Stomach smooth muscle (tissue), 2 donors: ENCODE data around the gene SLC26A3.

Experiments
- H3K27ac ChIP-seq: one replicate; pipeline ENCODE4 v1.7.0; 2013; ENCODE audit warnings: mild to moderate bottlenecking, low read length, inconsistent platforms
- H3K27me3 ChIP-seq, 2 donors: one replicate each; pipeline ENCODE4 v1.7.0; 2013; ENCODE audit warnings: low read length in 2 of 2; ENCODE audit not compliant: insufficient read depth in 2 of 2, control insufficient read depth in 1 of 2
- H3K36me3 ChIP-seq, 2 donors: one replicate each; pipeline ENCODE4 v1.7.0; 2013; ENCODE audit warnings: low read length in 2 of 2; ENCODE audit not compliant: control insufficient read depth in 2 of 2, insufficient read depth in 2 of 2
- H3K4me1 ChIP-seq: one replicate; pipeline ENCODE4 v1.7.0; 2013; ENCODE audit warnings: low read length; ENCODE audit not compliant: control insufficient read depth, insufficient read depth
- H3K4me3 ChIP-seq, 2 donors: one replicate each; pipeline ENCODE4 v1.7.0; 2013; ENCODE audit warnings: low read length in 2 of 2
- H3K9ac ChIP-seq, 2 donors: one replicate each; pipeline ENCODE4 v1.7.0; 2013; ENCODE audit warnings: low read length in 2 of 2, mild to moderate bottlenecking in 1 of 2
- H3K9me3 ChIP-seq, 2 donors: one replicate each; pipeline ENCODE4 v1.7.0; 2013; ENCODE audit warnings: low read length in 2 of 2; ENCODE audit not compliant: control insufficient read depth in 2 of 2
- donor health status: healthy.
- donor health status: Pancreatic carcinoma.

The SLC26A3 gene

GRCh38 chr7:107721286-107721685 lies 81.7 kb downstream of the SLC26A3 start:
- Histone ChIP-seq H3K9me3 (no peaks in the 10 kb centered on the region), H3K9ac (no peak overlapping the region), H3K27me3 (no peaks in the 10 kb centered on the region), H3K4me1 (no peaks in the 10 kb centered on the region), H3K4me3 (no peak overlapping the region), H3K27ac (no peak overlapping the region), H3K36me3 (no peaks in the 10 kb centered on the region)

- Histone ChIP-seq H3K9ac (no peak overlapping the region), H3K27ac (no peak overlapping the region), H3K9me3 (no peaks in the 10 kb centered on the region), H3K36me3 (no peaks in the 10 kb centered on the region), H3K4me1 (no peaks in the 10 kb centered on the region), H3K27me3 (no peaks in the 10 kb centered on the region), H3K4me3 (no peak overlapping the region)
Measured at GRCh38 chr7:107718456-107719193, 84.4 kb downstream of the SLC26A3 start.

- Histone ChIP-seq H3K4me1 (no peaks in the 10 kb centered on the region), H3K9me3 (no peaks in the 10 kb centered on the region), H3K36me3 (no peaks in the 10 kb centered on the region)
Measured at GRCh38 chr7:107715531-107715930, 87.5 kb downstream of the SLC26A3 start.

More at GRCh38 chr7:107715531-107715930, 87.5 kb downstream of the SLC26A3 start:
- Histone ChIP-seq H3K27me3 (no peaks in the 10 kb centered on the region), H3K9ac (no peak overlapping the region), H3K4me3 (no peak overlapping the region), H3K27ac (no peak overlapping the region)
